ENCODE measurements around the gene COPZ2.

GRCh38 chr17:48002916-48003416 lies 34.6 kb downstream of the COPZ2 start:
- no peak for TF ChIP-seq YY1 (IDR thresholded peaks at IDR 0.05; ENCODE audit: insufficient read depth, insufficient read length)
- TF ChIP-seq ZNF274 (IDR thresholded peaks at IDR 0.05; ENCODE audit: low read depth, low read length) = no peak
- TF ChIP-seq SUZ12 (IDR thresholded peaks at IDR 0.05; ENCODE audit: extremely low read depth, insufficient read depth, insufficient read length) = no peak

Measured in NT2/D1 (cell line).